GM12891 (cell line): ENCODE results near the gene DYNLT1.

Source experiments
- POLR2A ChIP-seq: IDR thresholded peaks from 2 replicates; pipeline ENCODE4 v1.6.1; 2011; ENCODE audit warnings: low read depth, low read length, control low read depth
- POLR2AphosphoS5 ChIP-seq: IDR thresholded peaks from 2 replicates; pipeline ENCODE4 v1.6.1; 2011; ENCODE audit warnings: low read depth, low read length, control low read depth
- TAF1 ChIP-seq: IDR thresholded peaks from 2 replicates; pipeline ENCODE4 v1.6.1; 2011; ENCODE audit warnings: low read depth, low read length, control low read depth

DNA sequence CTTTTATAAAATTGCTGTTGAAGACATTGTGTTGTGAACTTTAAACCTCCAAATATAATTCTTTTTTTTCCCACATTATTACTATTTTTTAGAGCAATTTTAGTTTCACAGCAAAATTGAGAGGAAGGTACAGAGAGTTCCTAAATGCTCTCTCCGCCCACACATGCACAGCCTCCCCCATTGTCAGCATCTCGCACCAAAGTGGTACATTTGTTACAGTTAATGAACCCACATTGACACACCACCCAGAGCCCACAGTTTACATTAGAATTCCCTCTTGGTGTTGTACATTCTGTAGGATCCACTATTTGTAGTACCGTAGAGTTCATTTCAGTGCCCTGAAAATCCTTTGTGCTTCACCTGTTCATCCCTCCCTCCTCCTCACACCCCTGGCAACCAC is 50.9 kb downstream of the DYNLT1 start:
- TF ChIP-seq TAF1 (no peak), POLR2A (no peak), POLR2AphosphoS5 (no peak)
